GM21526 (cell line): ENCODE measurements around the gene SVOP.

Experiments used
- ATAC-seq: cut with Tn5 transposase; IDR thresholded peaks from one replicate; pipeline ENCODE4 v1.9.1; 2021; ENCODE audit warnings: moderate library complexity; ENCODE audit not compliant: unreplicated experiment, low FRiP score

The SVOP gene

GRCh38 chr12:108939594-108939993 lies 81.3 kb downstream of the SVOP start:
- ATAC-seq, result no peak

DNA sequence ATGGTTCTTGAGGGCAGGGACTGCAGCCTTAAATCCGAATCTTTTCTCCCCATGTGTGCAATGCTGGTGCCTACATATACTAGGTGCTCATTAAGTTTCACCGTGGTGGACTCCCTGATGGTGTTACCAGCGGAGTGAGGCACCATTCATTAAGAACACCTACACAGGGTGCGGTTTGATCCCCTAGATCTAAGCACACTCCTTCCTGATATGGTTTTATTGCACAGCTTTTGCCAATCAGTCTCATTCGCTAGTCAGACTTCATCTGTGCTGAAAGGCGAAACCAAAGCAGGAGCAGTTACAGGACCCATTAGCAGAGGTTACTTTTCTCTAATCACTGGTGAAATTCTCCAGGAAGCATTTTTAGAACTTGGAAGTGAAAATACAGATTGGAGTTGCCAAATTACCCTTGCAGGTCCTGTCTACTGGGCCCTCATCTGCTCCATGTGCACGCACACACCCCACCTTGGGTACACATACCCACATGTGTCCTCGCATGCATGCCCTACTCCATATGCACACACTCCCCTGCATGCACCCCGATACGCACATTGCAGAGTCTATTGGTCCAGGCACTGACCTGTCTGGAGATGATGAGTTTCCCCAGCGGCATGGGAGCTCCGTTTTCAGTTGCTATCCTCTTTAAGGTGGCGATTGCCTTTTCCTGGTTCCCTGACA lies 82.5 kb downstream of the SVOP start:
- no peak for ATAC-seq

GRCh38 chr12:108935159-108935763 lies 85.6 kb downstream of the SVOP start:
- ATAC-seq, result no peak

DNA sequence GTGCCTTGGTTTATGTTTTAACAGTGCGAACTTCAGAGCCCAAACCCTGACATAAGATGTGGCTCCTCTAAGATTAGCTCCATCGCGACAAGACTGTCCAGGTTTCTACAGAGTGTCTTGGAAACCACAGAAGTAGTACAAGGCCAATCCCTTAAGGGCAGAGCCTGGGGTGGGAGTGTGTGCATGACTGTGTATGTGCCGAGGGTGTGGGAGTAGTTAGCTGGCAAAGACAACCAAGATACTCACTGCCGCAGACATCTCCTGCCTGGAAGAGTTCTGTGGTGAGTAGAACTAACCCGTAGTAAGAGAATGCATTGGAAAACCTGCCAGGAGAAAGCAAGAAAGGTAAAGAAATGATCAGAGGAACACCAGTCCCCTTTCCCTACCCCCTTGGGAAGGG lies 86.9 kb downstream of the SVOP start:
- ATAC-seq, result no peak

- no peak for ATAC-seq
These were observed 90.1 kb downstream of the SVOP start for GRCh38 chr12:108930756-108931155.

DNA sequence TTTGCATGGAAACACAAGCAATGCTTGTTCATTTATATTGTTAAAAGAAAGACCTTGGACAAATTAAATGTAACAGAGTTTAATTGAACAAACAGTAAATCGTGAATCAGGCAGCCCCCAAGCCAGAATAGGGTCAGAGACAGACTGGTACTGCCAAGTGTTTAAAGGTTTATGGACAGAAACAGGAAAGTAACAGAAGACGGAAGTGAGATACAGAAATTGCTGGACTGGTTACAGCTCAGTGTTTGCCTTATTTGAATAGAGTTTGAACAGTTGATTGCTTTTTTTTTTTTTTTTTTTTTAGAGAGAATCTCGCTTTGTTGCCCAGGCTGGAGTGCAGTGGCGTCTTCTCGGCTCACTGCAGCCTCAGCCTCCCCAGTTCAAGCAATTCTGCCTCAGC lies 90.7 kb downstream of the SVOP start:
- peak; percentile 76 for ATAC-seq

GRCh38 chr12:108928695-108929094 lies 92.2 kb downstream of the SVOP start:
- ATAC-seq, result no peak

GRCh38 chr12:108922918-108923317 lies 98.0 kb downstream of the SVOP start:
- ATAC-seq, result no peak

GRCh38 chr12:108921946-108922345 lies 98.9 kb downstream of the SVOP start:
- ATAC-seq, result no peak

- ATAC-seq, result no peak
These were observed 101.8 kb downstream of the SVOP start for GRCh38 chr12:108918960-108919642.

DNA sequence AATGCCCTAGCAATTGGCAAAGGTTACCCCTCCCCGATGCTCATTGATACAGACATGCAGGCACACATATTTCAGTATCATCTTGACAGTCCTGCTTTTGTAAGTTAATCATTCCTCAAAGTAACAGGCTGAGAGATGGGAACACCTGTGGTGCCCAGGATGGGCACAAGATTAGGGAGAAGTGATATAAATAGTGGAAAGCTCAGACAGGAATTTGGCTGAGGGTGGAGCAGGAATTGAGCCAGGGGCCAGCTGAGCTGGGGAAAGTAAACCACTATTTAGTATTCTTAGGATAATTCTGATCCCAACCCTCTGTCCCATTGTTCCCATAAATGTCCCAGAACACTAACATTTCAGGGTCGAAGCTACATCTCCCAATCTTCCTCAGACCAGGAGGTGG lies 102.7 kb downstream of the SVOP start:
- ATAC-seq, result no peak

DNA sequence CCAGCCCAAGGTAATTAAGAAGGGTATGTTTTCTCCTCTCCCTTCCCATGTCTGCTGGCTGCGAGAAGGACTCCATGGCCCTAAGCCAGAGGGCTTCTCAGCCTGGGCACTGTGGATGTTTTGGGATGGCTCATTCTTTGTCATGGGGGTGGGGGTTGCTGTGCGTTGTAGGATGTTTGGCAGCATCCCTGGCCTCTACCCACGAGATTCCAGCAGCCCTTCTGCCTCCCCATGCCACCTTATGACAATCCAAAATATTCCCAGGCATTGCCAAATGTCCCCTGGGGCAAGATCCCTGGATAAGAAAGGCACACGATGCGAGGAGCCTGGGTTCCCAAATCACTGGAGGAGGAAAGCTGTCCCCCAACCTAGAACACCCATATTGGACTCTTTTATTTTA lies 104.5 kb downstream of the SVOP start:
- no peak for ATAC-seq

GRCh38 chr12:108915632-108916133 lies 105.2 kb downstream of the SVOP start:
- ATAC-seq, result no peak

- ATAC-seq, result no peak
These were observed 106.7 kb downstream of the SVOP start for GRCh38 chr12:108914121-108914531.

- ATAC-seq, result no peak
These were observed 108.5 kb downstream of the SVOP start for GRCh38 chr12:108912361-108912760.

DNA sequence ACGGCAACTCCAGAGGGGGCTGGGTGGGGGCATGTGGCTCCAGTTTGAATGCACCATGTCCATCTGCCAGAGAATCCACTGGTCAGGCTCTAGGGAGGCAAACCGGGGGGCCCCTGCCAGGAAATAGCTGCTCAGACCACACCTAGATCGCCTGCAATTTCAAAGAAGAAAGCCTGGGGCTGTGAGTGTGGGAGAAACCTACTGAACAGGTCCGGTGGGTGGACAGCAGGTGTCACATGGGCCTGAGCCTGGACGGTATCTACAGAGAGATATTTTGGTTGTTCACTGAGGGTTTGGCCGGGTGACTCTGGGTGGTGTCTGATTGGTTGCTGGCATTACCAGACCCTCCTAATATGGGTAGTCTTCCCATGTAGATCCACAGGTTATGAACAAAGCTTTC lies 109.0 kb downstream of the SVOP start:
- ATAC-seq, result no peak

GRCh38 chr12:108910336-108910735 lies 110.5 kb downstream of the SVOP start:
- no peak for ATAC-seq

- ATAC-seq, result no peak
These were observed 113.0 kb downstream of the SVOP start for GRCh38 chr12:108907839-108908351.

DNA sequence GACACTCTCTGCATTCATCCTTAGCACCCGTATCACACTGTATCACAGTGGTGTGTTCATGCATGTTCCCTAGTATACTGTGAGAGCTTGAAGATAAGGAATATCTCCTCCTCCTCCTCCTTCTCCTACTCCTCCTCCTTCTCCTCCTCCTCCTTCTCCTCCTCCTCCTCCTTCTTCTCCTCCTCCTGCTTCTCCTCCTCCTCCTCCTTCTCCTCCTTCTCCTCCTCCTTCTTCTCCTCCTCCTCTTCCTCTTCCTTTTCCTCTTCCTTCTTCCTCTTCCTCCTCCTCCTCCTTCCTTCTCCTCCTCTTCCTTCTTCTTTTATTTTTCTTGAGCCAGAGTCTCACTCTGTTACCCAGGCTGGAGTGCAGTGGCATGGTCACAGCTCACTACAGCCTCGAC lies 113.9 kb downstream of the SVOP start:
- no peak for ATAC-seq

- ATAC-seq, result no peak
These were observed 115.1 kb downstream of the SVOP start for GRCh38 chr12:108905725-108906124.

DNA sequence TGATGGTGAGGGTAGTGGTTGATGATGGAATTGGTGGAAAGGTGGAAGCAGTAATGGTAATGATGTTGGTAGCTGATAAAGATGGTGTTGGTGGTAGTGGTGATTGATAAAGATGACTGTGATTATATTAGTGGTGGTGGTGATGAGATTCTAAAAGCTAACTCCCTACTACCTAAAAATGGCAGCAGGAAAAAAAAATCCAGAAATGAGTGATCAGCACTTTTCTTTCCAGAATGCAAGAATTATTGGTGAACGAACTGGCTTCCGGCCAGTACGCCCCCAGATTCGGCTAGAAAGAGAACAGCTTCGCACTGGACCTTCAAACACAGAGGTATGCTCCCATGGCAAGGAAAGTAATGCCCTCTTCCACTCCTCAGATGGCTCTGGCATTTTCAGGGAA lies 121.7 kb downstream of the SVOP start:
- ATAC-seq, result no peak

- no peak for ATAC-seq
These were observed 124.1 kb downstream of the SVOP start for GRCh38 chr12:108896817-108897216.
